Stimulated activated CD4-positive, alpha-beta T cell treated with anti-CD3 and anti-CD28 coated beads, Interleukin-4, amount 100 ng/mL, for 48 hours (primary cell): ENCODE data around the gene FBN2.
"Not testable (repeated sequence)": the region's sequence is repeated elsewhere in the genome, so short reads cannot be mapped to it uniquely, and the experiment has no call there.

Source experiments
- DNase-seq, 2 donors: peaks; one replicate each; pipeline ENCODE4 v3.0.0-alpha.2; 2020; ENCODE audit warnings: low read depth in 2 of 2

FBN2 gene

GRCh38 chr5:128534726-128535125 is 3.3 kb downstream of the FBN2 start:
- DNase-seq: no peak

GRCh38 chr5:128532776-128533175 is 5.3 kb downstream of the FBN2 start:
- no peak for DNase-seq

GRCh38 chr5:128532127-128532526 is 5.9 kb downstream of the FBN2 start:
- no peak for DNase-seq

- no peak for DNase-seq
Observed at GRCh38 chr5:128528637-128529255, 9.3 kb downstream of the FBN2 start.

GRCh38 chr5:128528126-128528525 is 9.9 kb downstream of the FBN2 start:
- no peak for DNase-seq

GRCh38 chr5:128527077-128527476 is 11.0 kb downstream of the FBN2 start:
- no peak for DNase-seq

GRCh38 chr5:128522336-128522735 is 15.7 kb downstream of the FBN2 start:
- no peak for DNase-seq

- DNase-seq: no peak
Observed at GRCh38 chr5:128519827-128520226, 18.2 kb downstream of the FBN2 start.

- DNase-seq: no peak
Observed at GRCh38 chr5:128516978-128517377, 21.1 kb downstream of the FBN2 start.

- DNase-seq: no peak
Observed at GRCh38 chr5:128513806-128514205, 24.2 kb downstream of the FBN2 start.

GRCh38 chr5:128512894-128513293 is 25.2 kb downstream of the FBN2 start:
- DNase-seq: no peak

- no peak for DNase-seq
Observed at GRCh38 chr5:128506643-128507042, 31.4 kb downstream of the FBN2 start.

- not testable (repeated sequence) for DNase-seq
Observed at GRCh38 chr5:128503727-128504126, 34.3 kb downstream of the FBN2 start.

- DNase-seq: no peak
Observed at GRCh38 chr5:128498844-128499455, 39.1 kb downstream of the FBN2 start.

GRCh38 chr5:128494516-128494915 is 43.5 kb downstream of the FBN2 start:
- DNase-seq: no peak

- no peak for DNase-seq
Observed at GRCh38 chr5:128493657-128494329, 44.3 kb downstream of the FBN2 start.

GRCh38 chr5:128491291-128491690 is 46.8 kb downstream of the FBN2 start:
- DNase-seq: no peak

GRCh38 chr5:128490761-128491160 is 47.3 kb downstream of the FBN2 start:
- no peak for DNase-seq

GRCh38 chr5:128487041-128487440 is 51.0 kb downstream of the FBN2 start:
- no peak for DNase-seq

- no peak for DNase-seq
Observed at GRCh38 chr5:128483738-128484137, 54.3 kb downstream of the FBN2 start.

- DNase-seq: no peak
Observed at GRCh38 chr5:128480906-128481633, 57.0 kb downstream of the FBN2 start.

GRCh38 chr5:128480158-128480557 is 57.9 kb downstream of the FBN2 start:
- DNase-seq: no peak
